ENCODE measurements around the gene FSIP1. TPM values are rescaled to one million over a fixed set of nuclear protein-coding genes. Genes with fewer than 3 reads are reported as not detected.
A peak's percentile ranks its signal among the peaks of the same experiment; 100 is the strongest.

FSIP1 gene
- total RNA-seq, 1 donor from 2014 or later, result 1.6 TPM

DNA sequence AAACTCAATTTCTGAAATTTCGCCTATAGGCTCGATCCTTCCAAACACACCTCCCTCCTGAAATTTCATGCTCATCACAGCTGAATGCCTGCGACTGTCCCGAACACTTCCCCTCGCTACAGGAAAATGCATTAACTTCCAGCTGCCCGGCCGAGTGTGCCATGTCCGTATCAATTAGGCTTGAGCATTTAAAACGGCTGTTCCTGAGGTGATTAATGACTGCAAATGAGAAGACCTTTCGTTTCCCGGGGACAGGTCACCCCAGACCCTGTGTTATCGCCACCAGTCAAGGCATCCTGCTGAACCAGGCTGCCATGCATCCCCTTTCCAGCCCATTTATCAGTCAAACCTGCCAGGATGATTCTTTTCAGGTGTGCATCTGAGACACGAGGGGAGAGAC lies 138.5 kb downstream of the FSIP1 start:
- H3K4me3 Mint-ChIP-seq (ENCODE audit: low read depth), result no peak overlapping the region
- H3K27ac Mint-ChIP-seq, result no peak overlapping the region
- H3K9me3 Mint-ChIP-seq (ENCODE audit: low read depth), result no peaks in the 10 kb centered on the region
- H3K27me3 Mint-ChIP-seq, result no peaks in the 10 kb centered on the region
- H3K4me1 Mint-ChIP-seq (ENCODE audit: low read depth), result peaks cover 13% of the 10 kb centered on the region
- TF ChIP-seq, protein P1, sequence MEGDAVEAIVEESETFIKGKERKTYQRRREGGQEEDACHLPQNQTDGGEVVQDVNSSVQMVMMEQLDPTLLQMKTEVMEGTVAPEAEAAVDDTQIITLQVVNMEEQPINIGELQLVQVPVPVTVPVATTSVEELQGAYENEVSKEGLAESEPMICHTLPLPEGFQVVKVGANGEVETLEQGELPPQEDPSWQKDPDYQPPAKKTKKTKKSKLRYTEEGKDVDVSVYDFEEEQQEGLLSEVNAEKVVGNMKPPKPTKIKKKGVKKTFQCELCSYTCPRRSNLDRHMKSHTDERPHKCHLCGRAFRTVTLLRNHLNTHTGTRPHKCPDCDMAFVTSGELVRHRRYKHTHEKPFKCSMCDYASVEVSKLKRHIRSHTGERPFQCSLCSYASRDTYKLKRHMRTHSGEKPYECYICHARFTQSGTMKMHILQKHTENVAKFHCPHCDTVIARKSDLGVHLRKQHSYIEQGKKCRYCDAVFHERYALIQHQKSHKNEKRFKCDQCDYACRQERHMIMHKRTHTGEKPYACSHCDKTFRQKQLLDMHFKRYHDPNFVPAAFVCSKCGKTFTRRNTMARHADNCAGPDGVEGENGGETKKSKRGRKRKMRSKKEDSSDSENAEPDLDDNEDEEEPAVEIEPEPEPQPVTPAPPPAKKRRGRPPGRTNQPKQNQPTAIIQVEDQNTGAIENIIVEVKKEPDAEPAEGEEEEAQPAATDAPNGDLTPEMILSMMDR (IDR thresholded peaks at IDR 0.05; ENCODE audit: unreplicated experiment), result no peak
- DNase-seq (ENCODE audit: low spot score, unreplicated experiment), result no peak
- no peaks in the 10 kb centered on the region for H3K36me3 Mint-ChIP-seq (ENCODE audit: insufficient read depth)

DNA sequence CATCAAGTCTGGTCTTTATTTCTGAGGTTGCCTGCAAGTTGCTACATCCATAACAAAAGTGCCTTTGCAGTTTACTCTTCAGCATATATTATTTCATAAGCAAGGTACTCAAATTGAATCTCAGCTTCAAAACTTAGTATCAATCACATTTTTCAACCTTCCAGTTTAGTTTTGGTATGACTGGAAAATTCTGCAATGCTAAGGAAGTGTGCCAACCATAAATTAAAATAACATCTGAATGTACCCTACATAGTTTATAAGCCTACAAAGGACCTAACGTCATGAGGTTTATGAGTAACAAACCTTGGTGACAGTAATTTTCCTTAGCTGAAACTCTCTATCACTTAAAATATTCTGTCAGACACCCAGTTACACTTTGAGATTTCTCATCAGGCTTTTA lies 138.9 kb downstream of the FSIP1 start:
- Mint-ChIP-seq H3K4me3 (ENCODE audit: low read depth) (no peak overlapping the region), H3K27ac (no peak overlapping the region), H3K27me3 (no peaks in the 10 kb centered on the region), H3K9me3 (ENCODE audit: low read depth) (no peaks in the 10 kb centered on the region), H3K36me3 (ENCODE audit: insufficient read depth) (no peaks in the 10 kb centered on the region), H3K4me1 (ENCODE audit: low read depth) (peaks cover 13% of the 10 kb centered on the region)
- TF ChIP-seq, protein P1 (IDR thresholded peaks at IDR 0.05; ENCODE audit: unreplicated experiment), result no peak
- no peak for DNase-seq (ENCODE audit: low spot score, unreplicated experiment)

DNA sequence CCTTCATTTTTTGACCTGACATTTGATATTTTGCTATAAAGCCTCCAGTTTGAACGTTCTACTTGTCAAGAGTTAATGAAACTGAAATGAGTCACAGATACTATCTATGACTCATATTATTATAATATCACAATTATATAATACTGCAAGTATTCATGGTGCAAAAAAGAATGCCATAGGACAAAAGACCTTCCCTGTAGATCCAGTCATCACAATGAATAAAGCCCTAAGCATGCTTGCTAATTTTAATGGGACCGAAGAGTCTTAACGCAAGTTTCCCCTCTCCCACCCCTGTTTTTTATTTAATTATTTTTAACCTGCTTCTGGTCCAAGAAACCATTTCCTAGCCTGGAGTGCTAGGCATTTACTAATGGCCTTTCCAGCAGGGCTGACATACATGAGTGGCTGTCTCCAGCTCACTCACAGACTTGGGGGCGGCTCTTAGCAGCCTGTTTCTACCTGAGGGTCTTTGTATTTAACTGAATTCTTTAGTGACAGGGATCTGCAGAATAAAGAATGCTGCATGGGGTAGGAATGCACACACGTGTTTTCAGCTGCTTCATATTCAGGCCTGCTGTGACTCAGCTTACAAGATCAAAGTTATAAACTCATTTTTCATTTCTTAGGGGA lies 140.5 kb downstream of the FSIP1 start:
- Mint-ChIP-seq H3K4me1 (ENCODE audit: low read depth) (peaks cover 13% of the 10 kb centered on the region), H3K27ac (peak overlapping the region; percentile 16), H3K27me3 (no peaks in the 10 kb centered on the region), H3K4me3 (ENCODE audit: low read depth) (no peak overlapping the region), H3K9me3 (ENCODE audit: low read depth) (no peaks in the 10 kb centered on the region), H3K36me3 (ENCODE audit: insufficient read depth) (no peaks in the 10 kb centered on the region)
- TF ChIP-seq, protein P1 (IDR thresholded peaks at IDR 0.05; ENCODE audit: unreplicated experiment), result no peak
- DNase-seq (ENCODE audit: low spot score, unreplicated experiment), result no peak

DNA sequence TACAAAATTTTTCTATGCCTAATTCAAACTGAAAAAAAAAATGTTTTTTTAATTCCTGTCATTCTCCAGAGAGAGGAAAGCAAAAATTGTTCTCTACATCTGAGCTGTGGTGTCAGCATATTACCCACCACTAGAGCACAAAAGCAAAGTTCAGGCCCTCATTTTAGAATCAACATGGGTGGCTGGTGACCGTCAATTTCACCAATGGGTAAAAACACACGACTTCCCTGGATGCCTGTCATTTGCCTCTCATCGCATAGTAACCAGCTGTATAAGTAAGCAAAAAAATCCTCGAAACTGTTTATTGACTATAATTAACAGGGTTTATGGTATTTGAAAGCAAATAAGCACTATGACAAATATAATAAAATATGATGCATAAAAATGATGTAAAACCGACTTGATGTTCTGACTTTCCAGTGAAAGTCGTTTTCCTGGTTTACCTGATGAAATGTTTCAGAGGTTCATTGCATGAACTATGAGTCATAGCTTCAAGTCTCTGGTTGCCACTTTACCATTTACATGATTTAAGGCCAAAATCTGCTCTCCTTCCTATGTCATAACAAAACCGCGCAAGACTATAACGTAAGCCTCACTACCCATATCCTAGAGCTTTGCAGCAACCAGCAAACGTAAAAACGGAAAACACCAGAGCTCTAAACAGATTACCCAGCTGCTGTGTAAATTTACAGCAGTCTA lies 141.3 kb downstream of the FSIP1 start:
- Mint-ChIP-seq H3K4me3 (ENCODE audit: low read depth) (no peak overlapping the region), H3K4me1 (ENCODE audit: low read depth) (peaks cover 13% of the 10 kb centered on the region), H3K27me3 (no peaks in the 10 kb centered on the region), H3K27ac (no peak overlapping the region), H3K9me3 (ENCODE audit: low read depth) (no peaks in the 10 kb centered on the region), H3K36me3 (ENCODE audit: insufficient read depth) (no peaks in the 10 kb centered on the region)
- no peak for DNase-seq (ENCODE audit: low spot score, unreplicated experiment)
- TF ChIP-seq, protein P1 (IDR thresholded peaks at IDR 0.05; ENCODE audit: unreplicated experiment), result no peak

DNA sequence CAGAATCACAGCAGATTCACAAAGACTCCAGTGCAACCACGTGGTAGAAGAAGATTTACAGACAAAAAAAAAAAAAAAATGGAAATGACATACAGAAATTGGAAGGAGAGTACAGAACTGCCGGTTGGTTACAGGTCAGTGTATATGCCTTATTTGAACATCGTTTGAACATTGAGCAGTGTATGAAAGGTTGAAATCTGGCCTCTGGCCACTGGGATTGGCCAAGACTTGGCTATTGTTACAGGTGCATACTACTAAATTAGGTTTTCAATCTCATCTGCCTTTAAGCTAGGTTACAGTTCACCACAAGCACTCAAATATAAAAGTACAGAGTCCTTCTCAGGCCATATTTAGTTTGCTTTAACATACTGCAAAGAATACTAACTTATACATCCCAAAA lies 142.0 kb downstream of the FSIP1 start:
- Mint-ChIP-seq H3K27me3 (no peaks in the 10 kb centered on the region), H3K9me3 (ENCODE audit: low read depth) (no peaks in the 10 kb centered on the region), H3K4me3 (ENCODE audit: low read depth) (no peak overlapping the region), H3K4me1 (ENCODE audit: low read depth) (peaks cover 13% of the 10 kb centered on the region), H3K36me3 (ENCODE audit: insufficient read depth) (no peaks in the 10 kb centered on the region), H3K27ac (no peak overlapping the region)
- TF ChIP-seq, protein P1 (IDR thresholded peaks at IDR 0.05; ENCODE audit: unreplicated experiment), result no peak
- no peak for DNase-seq (ENCODE audit: low spot score, unreplicated experiment)
